Endothelial cell of umbilical vein (primary cell): ENCODE data around the gene SUV39H2. TPM values are rescaled to one million over a fixed set of nuclear protein-coding genes. Genes with fewer than 3 reads are reported as not detected.

Experiments
- BruUV-seq: library from RNA; stranded (reverse); fragments of 400-500 nt; replicated peaks from 2 replicates; lab custom pipeline; 2021; lab: Mats Ljungman, UMichigan
- CTCF ChIA-PET: fragments of 300-600, 350-600 bp; sonication (Branson Sonifier 250); formaldehyde crosslinking; loops from one replicate; lab custom pipeline; 2021; ENCODE audit warnings: antibody characterized with exemption, inconsistent platforms; lab: Charles Lee
- POLR2A ChIA-PET: fragments of 300-600, 350-600 bp; sonication (Branson Sonifier 250); formaldehyde crosslinking; loops from one replicate; lab custom pipeline; 2021; ENCODE audit warnings: antibody characterized with exemption, inconsistent platforms; lab: Charles Lee
- DNase-seq: peaks from one replicate; pipeline ENCODE4 v3.0.0-alpha.2; 2011; ENCODE audit warnings: low read depth, low spot score
- FAIRE-seq: peaks from 2 replicates; lab custom pipeline; 2011; peaks lifted over from hg19 to GRCh38; lab: Jason Lieb, UNC
- H2AFZ ChIP-seq: 2 replicates; pipeline ENCODE4 v1.6.0; 2012; ENCODE audit warnings: low read depth, low read length, control low read depth, inconsistent platforms
- H3K27ac ChIP-seq: 2 replicates; pipeline ENCODE4 v1.5.1; 2011; ENCODE audit warnings: low read depth, mild to moderate bottlenecking, control low read depth, low read length, moderate library complexity; ENCODE audit not compliant: insufficient read depth
- H3K27me3 ChIP-seq, 2 experiments: 2 replicates each; pipeline versions ENCODE4 v1.6.0 to v1.6.1; 2011; ENCODE audit warnings: low read length in 2 of 2, mixed read lengths in 1 of 2; ENCODE audit not compliant: control insufficient read depth in 2 of 2, insufficient read depth in 2 of 2
- H3K36me3 ChIP-seq, 2 experiments: 2 replicates in 1 of 2; 3 replicates in 1 of 2; pipeline ENCODE4 v1.5.1; 2011; ENCODE audit warnings: low read length in 2 of 2, mild to moderate bottlenecking in 1 of 2, moderate library complexity in 1 of 2; ENCODE audit not compliant: control insufficient read depth in 2 of 2, insufficient read depth in 2 of 2; ENCODE audit errors: extremely low read depth in 1 of 2
- H3K4me1 ChIP-seq: 3 replicates; pipeline ENCODE4 v1.5.1; 2011; ENCODE audit warnings: mild to moderate bottlenecking, low read length; ENCODE audit not compliant: control insufficient read depth, insufficient read depth; ENCODE audit errors: extremely low read depth
- H3K4me2 ChIP-seq: 2 replicates; pipeline ENCODE4 v1.6.1; 2011; ENCODE audit warnings: low read length, control low read depth, mixed read lengths; ENCODE audit not compliant: insufficient read depth
- H3K4me3 ChIP-seq, 3 experiments: fragments of 200-600 bp in 1 of 3; sonication (generic), shearing (Covaris generic) in 1 of 3; replicated peaks in 1 of 3; 2 replicates each; pipeline ENCODE4 v1.5.1; 2011 to 2016; ENCODE audit warnings: control low read depth in 3 of 3, low read length in 3 of 3, mild to moderate bottlenecking in 2 of 3, inconsistent platforms in 1 of 3, low read depth in 1 of 3, moderate library complexity in 1 of 3; ENCODE audit not compliant: insufficient read depth in 1 of 3
- H3K79me2 ChIP-seq: 2 replicates; pipeline ENCODE4 v1.6.0; 2012; ENCODE audit warnings: low read length, inconsistent platforms; ENCODE audit not compliant: control insufficient read depth, insufficient read depth
- H3K9ac ChIP-seq: replicated peaks from 2 replicates; pipeline ENCODE3; 2011; ENCODE audit warnings: low read length, control low read depth; ENCODE audit not compliant: insufficient read depth; ENCODE audit errors: extremely low read depth
- H3K9me1 ChIP-seq: replicated peaks from 3 replicates; pipeline ENCODE4 v1.6.0; 2011; ENCODE audit warnings: mild to moderate bottlenecking, low read length; ENCODE audit not compliant: control insufficient read depth, insufficient read depth; ENCODE audit errors: extremely low read depth
- H3K9me3 ChIP-seq: replicated peaks from 2 replicates; pipeline ENCODE4 v1.5.1; 2012; ENCODE audit warnings: low read length, inconsistent platforms; ENCODE audit not compliant: control insufficient read depth, insufficient read depth
- H4K20me1 ChIP-seq: replicated peaks from 2 replicates; pipeline ENCODE3; 2011; ENCODE audit warnings: mild to moderate bottlenecking, low read length; ENCODE audit not compliant: control insufficient read depth, insufficient read depth; ENCODE audit errors: extremely low read depth
- EZH2 ChIP-seq: IDR thresholded peaks from 2 replicates; pipeline ENCODE4 v1.6.1; 2012; ENCODE audit warnings: borderline replicate concordance, low read depth, mild to moderate bottlenecking, moderate library complexity, low read length, inconsistent platforms; ENCODE audit not compliant: severe bottlenecking
- FOS ChIP-seq: IDR thresholded peaks from 2 replicates; pipeline ENCODE4 v1.6.1; 2011; ENCODE audit warnings: mild to moderate bottlenecking, low read length, moderate library complexity, borderline replicate concordance; ENCODE audit not compliant: insufficient read depth
- MAX ChIP-seq: IDR thresholded peaks from 2 replicates; pipeline ENCODE4 v1.6.1; 2011; ENCODE audit not compliant: insufficient read depth, insufficient read length
- MYC ChIP-seq: IDR thresholded peaks from one replicate; pipeline ENCODE4 v1.6.1; 2011; ENCODE audit warnings: mild to moderate bottlenecking, low read depth, low read length
- POLR2A ChIP-seq: IDR thresholded peaks from 2 replicates; pipeline ENCODE4 v1.6.1; 2012; ENCODE audit warnings: low read depth, mild to moderate bottlenecking, control low read depth, low read length
- dilution Hi-C: fragments of 300-500 bp; cut with MboI; formaldehyde crosslinking; loops from one replicate; pipeline ENCODE4 v1.15.0; 2019; ENCODE audit warnings: low sequenced_read_pairs; ENCODE audit not compliant: extremely low pct_ligation_motif_present
- intact Hi-C: fragments of 100-400 bp; cut with micrococcal nuclease; formaldehyde crosslinking; loops from one replicate; pipeline ENCODE4 v1.10.0; 2022
- polyA plus RNA-seq, 4 experiments: library from polyadenylated mRNA; depleted of rRNA in 3 of 4; stranded (reverse) in 3 of 4; unstranded in 1 of 4; fragments of >200 nt; gene quantifications; 2 replicates each; pipeline versions ENCODE4 v1.2.1 to v1.2.3, GENCODE V29; 2011 to 2012; ENCODE audit warnings: missing spikeins in 1 of 4
- total RNA-seq: library from RNA; stranded (reverse); gene quantifications from 2 replicates; pipeline ENCODE4 v1.2.3, GENCODE V29; 2021
- TF ChIP-seq, protein P1 (sequence below), 2 donors: IDR thresholded peaks; 1 replicate in 1 of 2; 2 replicates in 1 of 2; pipeline ENCODE4 v1.5.1; 2011; ENCODE audit warnings: low read length in 2 of 2, mild to moderate bottlenecking in 2 of 2, moderate library complexity in 2 of 2, control low read depth in 1 of 2, inconsistent platforms in 1 of 2, low read depth in 1 of 2; ENCODE audit not compliant: insufficient read depth in 1 of 2; ENCODE audit errors: extremely low read depth in 1 of 2

Gene SUV39H2
- total and polyA plus RNA-seq, 2 donors (not counting 3 experiments of a cell fraction or from before 2014, with no cell fraction given), result 5.7 to 29.9 TPM

- no TSS peak for BruUV-seq
- no peak overlapping the region for H3K4me3 ChIP-seq
- peak; percentile 17 for TF ChIP-seq FOS
- no peak for TF ChIP-seq MAX
- peak overlapping the region; percentile 3 for H3K4me2 ChIP-seq
- peaks cover 8% of the 10 kb centered on the region for H3K4me1 ChIP-seq
- intact Hi-C loops, result loop anchor here (10.0 kb wide), 1 partner anchor 212 kb away; the partner anchor contains the start of gene ACBD7
- no peaks in the 10 kb centered on the region for H3K9me1 ChIP-seq
- no peaks in the 10 kb centered on the region for H4K20me1 ChIP-seq
- dilution Hi-C loops, result no loop called here
- POLR2A ChIA-PET, result no interaction called here
- H3K27me3 ChIP-seq, result no peaks in the 10 kb centered on the region
- H3K79me2 ChIP-seq, result peaks cover 15% of the 10 kb centered on the region
- no peaks in the 10 kb centered on the region for H3K9me3 ChIP-seq
- H2AFZ ChIP-seq, result no peak overlapping the region
- DNase-seq (peak; percentile 26), FAIRE-seq (no peak)
- H3K9ac ChIP-seq, result no peak overlapping the region
- H3K27ac ChIP-seq, result no peak overlapping the region
- CTCF ChIA-PET, result no interaction called here
- peaks cover 0 to 5% of the 10 kb centered on the region in 2 experiments for H3K36me3 ChIP-seq
Measured at GRCh38 chr10:14873090-14873760, 5.4 kb upstream of the SUV39H2 start.

DNA sequence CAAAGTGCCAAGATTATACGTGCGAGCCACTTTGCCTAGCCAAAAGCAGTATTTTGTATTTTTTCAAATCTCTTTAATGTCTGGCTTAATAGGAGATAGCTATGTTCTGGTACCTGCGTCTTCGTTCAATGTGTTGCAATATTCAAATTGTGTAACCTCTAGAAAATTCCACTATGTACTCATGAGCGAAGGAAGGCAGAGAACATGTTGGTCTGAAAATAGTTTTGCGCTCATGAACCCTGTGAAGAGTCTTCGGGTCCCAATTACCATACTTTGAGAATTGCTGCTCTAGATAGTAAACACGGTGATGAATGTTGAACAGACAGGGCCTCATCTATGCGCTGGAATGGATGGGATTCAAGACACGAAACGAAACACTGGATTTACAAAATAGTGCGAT lies 2.7 kb upstream of the SUV39H2 start:
- CTCF ChIA-PET, result no interaction called here

More for the DNA sequence above, 2.7 kb upstream of the SUV39H2 start:
- Histone ChIP-seq H2AFZ (no peak overlapping the region), H3K27me3 (no peaks in the 10 kb centered on the region), H3K79me2 (peaks cover 34% of the 10 kb centered on the region), H3K36me3 (no peaks in the 10 kb centered on the region), H3K9ac (no peak overlapping the region), H3K4me3 (no peak overlapping the region), H3K9me3 (no peaks in the 10 kb centered on the region), H4K20me1 (no peaks in the 10 kb centered on the region), H3K27ac (no peak overlapping the region), H3K9me1 (no peaks in the 10 kb centered on the region), H3K4me2 (no peak overlapping the region), H3K4me1 (peaks cover 20% of the 10 kb centered on the region)
- no peak for TF ChIP-seq EZH2
- no peak for TF ChIP-seq FOS
- no peak for TF ChIP-seq MAX
- no peak for TF ChIP-seq MYC
- TF ChIP-seq, protein P1, sequence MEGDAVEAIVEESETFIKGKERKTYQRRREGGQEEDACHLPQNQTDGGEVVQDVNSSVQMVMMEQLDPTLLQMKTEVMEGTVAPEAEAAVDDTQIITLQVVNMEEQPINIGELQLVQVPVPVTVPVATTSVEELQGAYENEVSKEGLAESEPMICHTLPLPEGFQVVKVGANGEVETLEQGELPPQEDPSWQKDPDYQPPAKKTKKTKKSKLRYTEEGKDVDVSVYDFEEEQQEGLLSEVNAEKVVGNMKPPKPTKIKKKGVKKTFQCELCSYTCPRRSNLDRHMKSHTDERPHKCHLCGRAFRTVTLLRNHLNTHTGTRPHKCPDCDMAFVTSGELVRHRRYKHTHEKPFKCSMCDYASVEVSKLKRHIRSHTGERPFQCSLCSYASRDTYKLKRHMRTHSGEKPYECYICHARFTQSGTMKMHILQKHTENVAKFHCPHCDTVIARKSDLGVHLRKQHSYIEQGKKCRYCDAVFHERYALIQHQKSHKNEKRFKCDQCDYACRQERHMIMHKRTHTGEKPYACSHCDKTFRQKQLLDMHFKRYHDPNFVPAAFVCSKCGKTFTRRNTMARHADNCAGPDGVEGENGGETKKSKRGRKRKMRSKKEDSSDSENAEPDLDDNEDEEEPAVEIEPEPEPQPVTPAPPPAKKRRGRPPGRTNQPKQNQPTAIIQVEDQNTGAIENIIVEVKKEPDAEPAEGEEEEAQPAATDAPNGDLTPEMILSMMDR (IDR thresholded peaks at IDR 0.05; ENCODE audit: extremely low read depth in 1 of 2, insufficient read depth in 1 of 2, low read depth in 1 of 2, low read length in 2 of 2), result no peak
- no peak for TF ChIP-seq POLR2A
- intact Hi-C loops (loop anchor here (10.0 kb wide), 1 partner anchor 209 kb away; the partner anchor contains the start of gene ACBD7), dilution Hi-C loops (no loop called here)
- POLR2A ChIA-PET, result no interaction called here
- no TSS peak for BruUV-seq
- DNase-seq (no peak), FAIRE-seq (no peak)
